Heart left ventricle (tissue), 13 donors: Measurements from ENCODE around the gene RNF150.

Source experiments
- CTCF ChIP-seq, 12 donors: fragments of 200-600 bp; sonication (generic) in 4 of 12; IDR thresholded peaks; one replicate each; pipeline versions ENCODE4 v1.5.0 to v1.8.0; 2018 to 2022; ENCODE audit warnings: antibody characterized with exemption in 12 of 12, mild to moderate bottlenecking in 5 of 12
- POLR2A ChIP-seq, 2 donors: fragments of 450-650 bp; IDR thresholded peaks; one replicate each; pipeline ENCODE4 v1.6.1; 2017; ENCODE audit warnings: antibody characterized with exemption in 2 of 2, mild to moderate bottlenecking in 2 of 2, moderate library complexity in 2 of 2
- donor health status: ischemic (EF 13 %, LVEDD 7.1; RV severe dilation, severe dysfunction).
- donor health status: DM: no; HTN: yes; CAD: no.
- donor health status: DM: no; HTN: no; CAD: no.
- donor health status: ischemic (EF 25% LVEDD 6.9; RV normal size, moderate dysfunction).
- donor health status: ischemic (EF 25% LVEDD 5.7; RV mildly dilated, moderate dysfunction).
- donor health status: ischemic (EF 35%, LVEDD 5.7; RV mildly dilated, moderate dysfunction).
- donor health status: nonischemic (EF 11% LVEDD 7.7; RV severe dilation, severe dysfunction).
- donor health status: DM: yes; HTN: yes; CAD: no.
- donor health status: PGD.
- donor health status: ischemic (EF 29% LVEDD 5.4; RV normal size, mild dysfunction).
- donor health status: nonischemic (EF 23%, LVEDD 6.1; RV moderate dilation, normal function).

- TF ChIP-seq POLR2A (IDR thresholded peaks at IDR 0.05) (no peak), CTCF (IDR thresholded peaks at IDR 0.05) (no peak)
These were observed 54.4 kb downstream of the RNF150 start for GRCh38 chr4:141078871-141079270.
